BJ (cell line): ENCODE data around the gene HBG2. TPM values are rescaled to one million over a fixed set of nuclear protein-coding genes. Genes with fewer than 3 reads are reported as not detected.

Experiments used
- CTCF ChIA-PET: fragments of 350-600 bp; formaldehyde crosslinking; extraction: SDS; loops from one replicate; lab custom pipeline; 2021; ENCODE audit warnings: antibody characterized with exemption, inconsistent platforms; lab: Yijun Ruan, JAX
- POLR2A ChIA-PET: fragments of 300-600 bp; sonication (Branson Sonifier 250); formaldehyde crosslinking; extraction: SDS; loops from one replicate; lab custom pipeline; 2021; ENCODE audit warnings: antibody characterized with exemption; lab: Charles Lee
- DNase-seq: peaks from one replicate; pipeline ENCODE4 v3.0.0-alpha.2; 2011; ENCODE audit warnings: low read depth
- H3K27me3 ChIP-seq: 2 replicates; pipeline ENCODE4 v1.6.0; 2011; ENCODE audit warnings: low read length; ENCODE audit not compliant: control insufficient read depth, insufficient read depth
- H3K36me3 ChIP-seq: 2 replicates; pipeline ENCODE4 v1.5.1; 2011; ENCODE audit warnings: low read length; ENCODE audit not compliant: control insufficient read depth, insufficient read depth
- H3K4me3 ChIP-seq: 2 replicates; pipeline ENCODE4 v1.5.1; 2011; ENCODE audit warnings: low read depth, mild to moderate bottlenecking, control low read depth, low read length
- polyA plus RNA-seq: library from polyadenylated mRNA; depleted of rRNA; stranded (reverse); fragments of >200 nt; gene quantifications from 2 replicates; pipeline ENCODE4 v1.2.3, GENCODE V29; 2011
- TF ChIP-seq, protein P1 (sequence below): IDR thresholded peaks from 2 replicates; pipeline ENCODE4 v1.5.1; 2011; ENCODE audit warnings: low read depth, mild to moderate bottlenecking, control low read depth, inconsistent platforms, low read length, moderate library complexity; ENCODE audit not compliant: insufficient read depth

HBG2 gene
- polyA plus RNA-seq, 1 experiment, result not detected

DNA sequence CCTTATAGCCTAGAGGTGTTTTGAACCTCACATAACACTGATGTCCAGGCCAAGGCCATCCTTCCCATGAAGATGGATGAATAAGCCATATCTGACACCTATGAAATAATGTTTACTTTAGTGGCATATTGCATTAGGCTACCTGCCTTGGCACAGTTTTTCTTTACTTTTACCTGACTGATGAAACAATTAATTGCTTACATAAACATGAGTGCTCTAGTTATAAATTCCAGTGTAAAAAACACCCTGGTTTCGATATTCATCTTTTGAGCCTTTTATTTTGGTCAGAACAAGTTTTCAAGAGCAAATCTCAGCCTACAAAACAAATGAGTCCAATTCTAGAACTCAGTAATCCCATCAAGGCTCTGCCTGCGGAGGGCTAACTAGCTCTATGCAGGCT is 22.1 kb upstream of the HBG2 start:
- Histone ChIP-seq H3K27me3 (no peaks in the 10 kb centered on the region), H3K36me3 (no peaks in the 10 kb centered on the region), H3K4me3 (no peak overlapping the region)
- POLR2A ChIA-PET, result no interaction called here
- TF ChIP-seq, protein P1, sequence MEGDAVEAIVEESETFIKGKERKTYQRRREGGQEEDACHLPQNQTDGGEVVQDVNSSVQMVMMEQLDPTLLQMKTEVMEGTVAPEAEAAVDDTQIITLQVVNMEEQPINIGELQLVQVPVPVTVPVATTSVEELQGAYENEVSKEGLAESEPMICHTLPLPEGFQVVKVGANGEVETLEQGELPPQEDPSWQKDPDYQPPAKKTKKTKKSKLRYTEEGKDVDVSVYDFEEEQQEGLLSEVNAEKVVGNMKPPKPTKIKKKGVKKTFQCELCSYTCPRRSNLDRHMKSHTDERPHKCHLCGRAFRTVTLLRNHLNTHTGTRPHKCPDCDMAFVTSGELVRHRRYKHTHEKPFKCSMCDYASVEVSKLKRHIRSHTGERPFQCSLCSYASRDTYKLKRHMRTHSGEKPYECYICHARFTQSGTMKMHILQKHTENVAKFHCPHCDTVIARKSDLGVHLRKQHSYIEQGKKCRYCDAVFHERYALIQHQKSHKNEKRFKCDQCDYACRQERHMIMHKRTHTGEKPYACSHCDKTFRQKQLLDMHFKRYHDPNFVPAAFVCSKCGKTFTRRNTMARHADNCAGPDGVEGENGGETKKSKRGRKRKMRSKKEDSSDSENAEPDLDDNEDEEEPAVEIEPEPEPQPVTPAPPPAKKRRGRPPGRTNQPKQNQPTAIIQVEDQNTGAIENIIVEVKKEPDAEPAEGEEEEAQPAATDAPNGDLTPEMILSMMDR, result no peak
- DNase-seq, result no peak
- CTCF ChIA-PET, result interaction anchor here (0.6 kb wide), 1 partner anchor 1427 kb away, joined by 3 read pairs; no protein-coding TSS in a partner anchor

DNA sequence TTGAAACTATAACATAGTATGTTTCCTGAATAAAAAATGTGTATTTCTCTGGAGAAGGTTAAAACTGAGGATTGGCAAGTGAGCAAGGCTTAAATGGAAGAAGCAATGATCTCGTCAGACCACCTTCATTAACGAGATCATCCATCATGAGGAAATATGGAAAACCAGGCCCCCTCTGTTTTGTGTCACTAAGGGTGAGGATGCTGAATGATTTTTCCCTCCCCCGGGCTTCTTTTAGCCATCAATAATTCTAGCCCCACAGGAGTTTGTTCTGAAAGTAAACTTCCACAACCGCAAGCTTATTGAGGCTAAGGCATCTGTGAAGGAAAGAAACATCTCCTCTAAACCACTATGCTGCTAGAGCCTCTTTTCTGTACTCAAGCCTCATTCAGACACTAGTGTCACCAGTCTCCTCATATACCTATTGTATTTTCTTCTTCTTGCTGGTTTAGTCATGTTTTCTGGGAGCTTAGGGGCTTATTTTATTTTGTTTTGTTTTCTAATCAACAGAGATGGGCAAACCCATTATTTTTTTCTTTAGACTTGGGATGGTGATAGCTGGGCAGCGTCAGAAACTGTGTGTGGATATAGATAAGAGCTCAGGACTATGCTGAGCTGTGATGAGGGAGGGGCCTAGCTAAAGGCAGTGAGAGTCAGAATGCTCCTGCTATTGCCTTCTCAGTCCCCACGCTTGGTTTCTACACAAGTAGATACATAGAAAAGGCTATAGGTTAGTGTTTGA is 21.0 kb upstream of the HBG2 start:
- Histone ChIP-seq H3K36me3 (no peaks in the 10 kb centered on the region), H3K4me3 (no peak overlapping the region), H3K27me3 (no peaks in the 10 kb centered on the region)
- CTCF ChIA-PET, result interaction anchor here (0.9 kb wide), 1 partner anchor 15 kb away, joined by 3 read pairs; no protein-coding TSS in a partner anchor
- POLR2A ChIA-PET, result no interaction called here
- no peak for DNase-seq
- TF ChIP-seq, protein P1, result no peak

DNA sequence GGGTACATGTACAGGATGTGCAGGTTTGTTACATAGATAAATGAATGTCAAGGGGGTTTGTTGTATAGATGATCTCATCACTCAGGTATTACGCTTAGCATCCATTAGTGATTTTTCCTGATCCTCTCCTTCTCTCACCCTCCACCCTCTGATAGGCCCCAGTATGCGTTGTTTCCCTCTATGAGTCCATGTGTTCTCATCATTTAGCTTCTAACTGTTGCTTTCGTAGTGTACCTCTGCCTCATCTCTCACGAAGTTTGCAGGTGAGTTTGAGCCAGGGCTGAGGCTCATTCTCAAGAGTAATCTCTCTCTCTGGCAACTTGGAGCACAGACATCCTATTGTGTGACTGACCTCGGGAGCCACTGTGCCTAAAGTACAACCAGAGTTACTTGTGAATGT is 19.8 kb upstream of the HBG2 start:
- POLR2A ChIA-PET, result no interaction called here
- no peak overlapping the region for H3K4me3 ChIP-seq
- TF ChIP-seq, protein P1, result no peak
- CTCF ChIA-PET, result no interaction called here
- no peak for DNase-seq
- no peaks in the 10 kb centered on the region for H3K27me3 ChIP-seq
- no peaks in the 10 kb centered on the region for H3K36me3 ChIP-seq

DNA sequence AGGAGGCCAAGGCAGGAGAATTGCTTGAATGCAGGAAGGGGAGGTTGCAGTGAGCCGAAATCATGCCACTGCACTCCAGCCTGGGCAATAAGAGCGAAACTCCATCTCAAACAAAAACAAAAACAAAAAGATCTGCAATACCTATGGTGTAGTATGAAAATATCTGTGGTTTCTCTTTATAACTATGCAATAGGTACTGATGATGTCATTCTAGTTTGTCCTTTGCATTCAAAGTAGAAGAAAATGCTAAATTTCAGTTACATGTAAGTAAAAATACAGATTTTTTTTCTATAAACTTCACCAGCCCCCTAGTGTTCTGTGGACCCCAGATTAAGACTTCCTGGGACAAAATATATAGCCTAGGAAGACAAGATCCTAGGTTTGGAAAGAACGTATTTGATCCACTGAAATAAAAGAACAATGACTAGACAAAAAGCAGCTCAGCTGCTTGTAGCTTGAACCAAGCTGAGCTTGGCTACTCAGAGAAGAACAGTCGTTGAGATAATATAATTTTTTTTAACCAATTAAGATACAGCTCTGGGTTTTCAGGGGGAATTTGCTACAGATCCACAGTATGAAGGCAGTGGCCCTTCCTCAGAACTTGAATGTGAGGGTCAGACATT is 17.9 kb upstream of the HBG2 start:
- no peak overlapping the region for H3K4me3 ChIP-seq
- H3K36me3 ChIP-seq, result no peaks in the 10 kb centered on the region
- ChIA-PET POLR2A (no interaction called here), CTCF (no interaction called here)
- no peak for DNase-seq
- TF ChIP-seq, protein P1, result no peak
- no peaks in the 10 kb centered on the region for H3K27me3 ChIP-seq

DNA sequence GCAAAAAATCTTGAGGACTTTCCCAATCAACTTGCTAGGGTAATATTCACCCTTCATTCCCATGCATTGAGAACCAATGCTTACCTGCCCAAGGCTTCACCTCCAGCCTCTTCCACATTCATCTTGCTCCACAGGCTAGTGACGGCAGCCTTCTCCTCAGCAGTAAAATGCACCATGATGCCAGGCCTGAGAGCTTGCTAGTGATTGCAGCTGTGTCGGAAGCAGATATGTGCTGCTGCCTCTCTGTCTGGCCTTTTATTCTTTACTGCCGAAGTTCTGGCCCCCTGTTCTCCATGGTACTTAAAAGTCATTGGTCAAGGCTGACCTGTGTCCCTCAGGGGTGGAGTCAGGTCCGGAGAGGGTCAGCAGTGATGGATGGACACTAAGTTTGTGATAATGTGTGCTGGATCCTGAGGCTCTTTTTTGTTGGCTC is 15.2 kb upstream of the HBG2 start, which contains the start of gene HBE1:
HBE1 (minus strand) TSS at position 231 of the 433 bp plus-strand sequence; CDS start at position 176, 55 bp downstream.
- no peaks in the 10 kb centered on the region for H3K36me3 ChIP-seq
- H3K4me3 ChIP-seq, result no peak within 1 kb of the TSS
- POLR2A ChIA-PET, result no interaction called here
- TF ChIP-seq, protein P1, result no peak
- CTCF ChIA-PET, result no interaction called here
- H3K27me3 ChIP-seq, result no peaks in the 10 kb centered on the region
- no peak for DNase-seq
